Smooth muscle cell of the brain vasculature (primary cell): ENCODE results near the gene SLC22A23.

Experiments
- DNase-seq: peaks from one replicate; pipeline ENCODE4 v3.0.0-alpha.2; 2012; ENCODE audit warnings: low read depth, low spot score

The SLC22A23 gene

DNA sequence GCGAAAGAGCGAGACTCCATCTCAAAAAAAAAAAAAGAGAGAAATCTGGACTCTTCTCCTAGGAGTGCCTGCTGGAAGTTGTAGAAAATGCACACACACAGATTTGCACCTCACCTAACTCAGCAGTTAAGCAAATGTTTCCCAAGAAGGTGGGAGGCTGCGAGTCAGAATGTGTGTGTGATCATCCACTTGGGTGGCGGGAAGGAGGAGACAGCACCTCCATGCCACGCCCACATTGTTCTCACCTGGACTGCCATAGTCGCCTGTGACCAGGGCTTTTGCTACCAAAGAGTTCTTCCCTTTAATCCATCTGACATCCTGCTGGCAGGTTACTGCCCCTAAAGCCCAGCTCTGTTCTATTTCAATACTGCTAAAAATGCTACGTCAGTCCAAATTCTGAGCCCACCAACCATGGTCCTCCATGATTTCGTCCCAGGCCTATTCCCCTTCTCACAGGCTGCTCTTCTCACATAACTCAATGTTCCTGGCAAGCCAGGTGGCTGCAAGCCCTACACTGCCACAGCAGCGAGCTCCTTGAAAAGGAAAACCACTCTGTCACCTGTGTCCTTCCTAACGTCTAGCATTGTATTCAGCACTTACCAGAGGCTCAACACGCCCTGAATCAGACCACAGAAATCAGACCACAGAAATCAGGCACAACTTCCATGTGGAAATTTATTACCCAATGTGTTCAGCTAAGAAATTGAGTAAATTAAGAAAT lies 120.6 kb downstream of the SLC22A23 start:
- DNase-seq: no peak

DNA sequence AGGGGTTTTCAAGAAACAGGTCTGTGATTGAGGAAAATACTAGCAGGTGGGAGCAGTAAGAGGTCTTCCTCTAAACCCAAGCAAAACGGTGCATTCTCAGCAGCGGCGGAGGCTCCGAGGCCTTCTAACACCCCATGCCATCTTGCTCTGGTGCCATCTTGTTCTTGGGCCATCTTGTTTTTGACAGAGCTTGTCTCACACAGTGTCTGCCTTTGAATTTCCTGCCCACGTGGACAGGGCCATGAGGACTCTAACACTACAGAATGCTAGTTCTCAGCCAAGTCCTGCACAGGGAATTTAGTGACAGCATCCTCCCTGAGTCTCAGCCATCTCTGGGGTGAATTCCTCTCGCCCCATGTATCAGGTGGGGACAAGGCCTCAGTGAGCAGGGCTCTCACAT lies 121.7 kb downstream of the SLC22A23 start:
- no peak for DNase-seq

DNA sequence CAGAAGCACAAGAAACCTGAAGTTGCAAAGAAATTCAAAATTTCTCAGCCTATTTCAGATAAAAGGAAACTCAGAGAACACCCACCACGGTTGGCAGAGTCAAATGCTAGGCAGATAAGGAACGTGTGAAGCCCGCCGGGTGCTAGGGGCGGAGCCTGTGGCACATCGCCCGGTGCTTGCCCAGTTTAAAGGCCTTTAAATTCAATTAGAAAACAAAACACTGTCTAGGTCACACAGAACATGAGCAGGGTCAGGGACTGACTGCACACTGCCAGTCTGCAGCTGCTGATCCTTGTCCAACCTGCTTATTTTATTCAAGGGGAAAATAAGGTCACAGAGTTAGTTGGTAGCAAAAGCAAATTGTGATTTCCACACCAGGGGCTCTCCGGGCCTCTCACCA lies 122.3 kb downstream of the SLC22A23 start:
- no peak for DNase-seq

DNA sequence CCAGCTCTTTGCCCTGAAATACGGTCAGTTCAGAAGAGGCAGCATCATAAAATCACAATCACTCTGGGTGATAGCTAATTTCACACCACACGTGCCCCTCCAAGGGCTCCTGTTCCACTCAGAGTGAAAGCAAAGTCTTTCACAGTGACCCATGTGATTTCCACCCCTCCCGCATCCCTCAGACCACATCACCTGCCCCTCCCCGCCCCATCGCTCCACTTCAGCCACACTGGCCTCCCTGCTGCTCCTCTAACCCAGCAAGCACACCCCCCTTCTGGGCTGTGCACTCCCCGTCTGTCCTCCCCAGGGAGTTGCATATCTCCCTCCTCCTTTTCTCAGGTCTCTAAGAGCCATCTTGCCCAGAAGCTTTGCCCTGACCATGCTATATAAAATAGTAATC lies 123.6 kb downstream of the SLC22A23 start:
- no peak for DNase-seq

DNA sequence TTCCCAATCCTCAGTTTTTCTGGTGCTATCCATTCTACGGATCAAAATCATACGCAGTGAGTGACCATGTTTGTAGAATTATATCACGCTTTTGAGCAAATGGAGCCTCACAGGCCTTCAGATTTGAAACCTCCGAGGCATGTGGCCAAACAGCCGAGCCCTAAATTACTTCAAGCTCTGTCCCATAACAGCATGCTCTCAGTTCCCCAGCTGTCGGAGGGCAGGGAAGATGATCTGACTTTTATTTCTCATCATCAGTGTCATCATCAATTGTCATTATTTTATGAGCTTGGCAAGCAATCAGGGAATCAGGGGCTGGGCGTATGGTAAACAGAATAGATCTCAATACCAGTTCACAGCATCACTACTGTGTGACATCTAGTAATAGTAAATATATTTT lies 124.9 kb downstream of the SLC22A23 start:
- DNase-seq: no peak

DNA sequence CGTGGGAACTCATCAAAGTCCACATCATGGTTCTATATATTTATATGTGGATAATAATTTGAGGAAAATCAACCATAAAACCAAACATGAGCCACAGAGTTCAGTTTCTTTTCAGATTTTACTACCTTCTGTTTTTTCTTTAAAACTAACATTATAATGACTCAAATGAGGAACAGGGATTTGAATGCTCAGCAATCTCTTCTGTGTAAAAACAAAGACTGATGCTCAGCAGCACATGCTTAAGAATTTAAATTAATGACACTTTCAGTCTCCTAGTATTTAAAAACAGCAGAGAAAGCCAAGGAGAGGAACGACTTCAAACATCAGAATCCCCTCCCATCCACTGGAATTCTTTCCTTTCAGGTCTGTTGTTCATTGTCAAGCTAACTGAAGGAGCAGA lies 125.4 kb downstream of the SLC22A23 start:
- DNase-seq: no peak

DNA sequence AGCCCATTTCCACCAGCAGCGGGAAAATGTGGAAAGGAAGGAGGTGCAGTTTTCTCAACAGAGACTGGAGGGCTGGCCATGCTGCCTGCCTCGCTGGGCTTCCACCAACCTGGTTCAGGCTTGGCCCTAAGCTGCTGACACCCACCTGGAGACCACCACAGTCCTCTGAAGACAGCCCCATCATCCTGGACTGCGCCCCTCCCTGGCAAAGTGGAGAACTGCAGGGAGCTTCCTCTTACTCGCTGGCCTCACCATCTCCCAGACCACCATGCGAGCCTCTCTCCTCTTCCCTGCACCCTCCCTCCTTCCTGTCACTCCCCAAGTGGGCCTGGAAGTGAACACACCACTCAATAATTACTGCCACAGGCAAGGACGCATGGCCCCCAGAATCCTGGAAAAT lies 126.7 kb downstream of the SLC22A23 start:
- DNase-seq: no peak

DNA sequence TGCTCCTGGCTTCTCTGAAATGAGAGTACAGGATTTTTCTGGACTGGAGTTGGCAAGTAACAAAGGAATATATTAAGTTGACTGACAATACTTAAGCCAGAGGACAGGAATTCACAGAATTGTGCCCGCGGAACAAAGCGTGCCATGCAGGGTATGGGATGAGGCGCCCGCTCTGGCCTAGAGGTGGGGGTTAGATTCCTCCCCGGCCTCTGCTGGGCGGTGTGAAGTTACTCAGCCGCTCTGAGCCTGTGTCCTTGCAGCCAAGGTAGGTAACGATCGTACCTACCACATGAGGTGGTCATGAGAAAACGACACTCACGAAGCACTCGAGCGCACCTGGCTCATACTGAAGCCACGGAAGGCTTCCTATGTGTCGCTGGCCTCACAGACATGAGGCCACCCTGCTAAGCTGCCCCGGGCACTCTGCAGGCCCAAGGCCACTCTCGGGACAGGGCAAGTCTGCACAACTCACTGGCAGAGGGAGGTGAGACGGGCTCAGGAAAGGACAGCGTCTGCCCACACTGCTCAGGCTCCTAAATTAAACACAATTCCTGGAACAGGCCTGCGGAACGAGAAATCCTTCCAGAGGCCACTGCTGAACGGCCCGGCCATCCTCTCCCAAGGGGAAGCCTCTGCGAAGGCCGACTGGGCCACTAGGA lies 127.3 kb downstream of the SLC22A23 start:
- no peak for DNase-seq

DNA sequence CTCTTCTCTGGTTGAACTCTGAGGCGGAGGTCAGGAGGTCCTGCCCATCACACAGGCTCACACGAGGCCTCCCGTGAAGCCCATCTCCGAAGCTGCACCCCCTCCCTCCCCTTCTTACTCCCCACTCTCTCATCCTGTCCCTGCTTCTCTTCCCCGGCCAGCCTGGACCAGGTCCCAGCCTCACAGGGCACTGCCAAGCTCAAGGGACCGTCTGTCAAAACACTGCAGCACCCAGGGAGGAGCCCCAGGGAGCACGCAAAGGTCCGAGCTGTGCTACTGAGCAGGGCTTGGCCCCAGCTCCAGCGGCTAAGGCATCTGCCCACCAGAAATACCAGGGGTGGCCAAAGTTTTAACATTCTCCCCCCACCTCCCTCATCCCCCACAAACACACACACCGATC lies 128.1 kb downstream of the SLC22A23 start:
- DNase-seq: no peak

DNA sequence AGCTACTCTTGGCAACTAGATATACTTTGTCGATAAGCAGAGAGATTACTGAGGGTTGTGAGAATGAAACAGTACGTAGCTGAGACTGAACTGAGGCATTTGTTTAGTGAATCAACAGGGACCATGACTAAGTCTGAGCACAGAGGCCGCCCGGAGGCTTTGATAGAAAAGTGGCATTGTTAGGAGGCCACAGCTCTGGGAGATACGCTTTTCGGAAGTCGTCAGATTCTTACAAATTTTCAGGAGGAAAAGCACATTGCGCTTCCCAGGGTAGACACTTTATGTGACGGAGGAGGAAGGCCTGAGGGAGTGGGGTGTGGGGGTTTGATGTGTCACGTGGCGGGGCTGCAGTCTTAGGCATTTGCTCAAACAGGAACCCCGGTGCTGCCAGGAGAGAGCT lies 128.7 kb downstream of the SLC22A23 start:
- no peak for DNase-seq

DNA sequence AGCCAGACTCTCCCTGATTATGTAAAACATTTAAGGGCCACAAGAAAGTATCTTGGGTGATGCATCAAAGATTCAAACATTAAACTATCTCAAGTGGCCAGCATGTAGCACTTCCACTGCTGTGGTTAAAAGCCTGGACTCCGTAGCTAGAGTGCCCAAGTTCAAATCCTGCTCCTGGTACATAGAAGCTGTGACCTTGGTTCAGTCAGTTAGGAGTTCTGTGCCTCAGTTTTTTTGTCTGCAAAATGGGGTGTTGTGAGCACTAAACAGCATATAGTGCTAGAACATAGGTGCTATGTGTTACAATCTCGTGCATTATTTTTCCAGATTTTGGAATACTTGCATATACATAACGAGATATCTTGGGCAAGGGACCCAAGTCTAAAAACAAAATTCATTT lies 129.4 kb downstream of the SLC22A23 start:
- no peak for DNase-seq

DNA sequence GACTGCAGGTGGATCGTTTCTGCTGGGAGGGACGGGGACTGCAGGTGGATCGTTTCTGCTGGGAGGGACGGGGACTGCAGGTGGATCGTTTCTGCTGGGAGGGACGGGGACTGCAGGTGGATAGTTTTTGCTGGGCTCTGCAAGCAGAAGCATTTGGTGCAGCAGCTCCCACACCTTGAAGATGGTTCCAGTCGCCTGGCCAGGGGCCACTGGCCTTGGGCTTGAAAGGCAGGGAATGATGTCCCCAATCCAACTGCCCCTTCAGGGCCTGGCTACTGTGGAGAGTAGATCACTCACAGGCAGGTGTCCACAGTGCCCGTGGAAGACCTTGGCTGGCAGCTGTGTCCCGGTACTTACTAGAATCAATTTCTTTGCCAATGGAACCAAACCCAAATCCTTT lies 129.9 kb downstream of the SLC22A23 start:
- no peak for DNase-seq

DNA sequence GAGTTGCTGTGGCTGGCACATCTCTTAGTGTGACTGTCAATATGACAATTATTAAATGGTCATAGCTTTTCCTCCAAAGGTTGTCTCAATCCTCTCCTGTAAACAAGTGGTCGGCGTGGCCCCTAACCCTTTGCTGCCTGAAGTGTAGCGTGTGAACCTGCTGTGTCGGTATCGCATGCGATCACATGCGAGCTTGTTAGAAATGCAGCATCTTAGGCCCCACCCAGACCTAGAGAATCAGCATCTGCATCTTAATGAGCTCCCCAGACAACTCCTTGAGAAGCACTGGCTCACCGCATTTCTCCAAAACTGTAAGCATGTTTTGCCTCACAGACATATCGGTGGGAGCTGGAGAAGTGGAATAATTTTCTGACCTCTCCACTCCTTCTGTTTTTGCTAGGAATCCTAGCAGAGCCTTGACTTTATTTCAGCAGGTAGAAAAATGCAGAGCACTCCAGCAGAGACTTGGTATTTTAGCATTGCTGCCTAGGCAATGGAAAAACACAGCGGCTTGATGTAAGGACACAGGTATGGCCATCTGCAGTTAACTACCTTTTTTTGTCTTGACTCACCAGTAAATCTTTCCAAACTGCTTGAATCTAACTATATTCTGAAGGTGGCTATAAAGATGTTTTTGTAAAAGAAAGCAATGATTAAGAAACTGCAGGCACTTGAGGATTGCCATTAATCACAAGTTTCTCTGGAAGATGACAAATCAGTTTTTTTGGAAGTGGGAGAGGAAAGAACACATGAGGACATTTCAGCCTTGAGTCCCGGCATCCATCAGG lies 130.5 kb downstream of the SLC22A23 start:
- DNase-seq: no peak

DNA sequence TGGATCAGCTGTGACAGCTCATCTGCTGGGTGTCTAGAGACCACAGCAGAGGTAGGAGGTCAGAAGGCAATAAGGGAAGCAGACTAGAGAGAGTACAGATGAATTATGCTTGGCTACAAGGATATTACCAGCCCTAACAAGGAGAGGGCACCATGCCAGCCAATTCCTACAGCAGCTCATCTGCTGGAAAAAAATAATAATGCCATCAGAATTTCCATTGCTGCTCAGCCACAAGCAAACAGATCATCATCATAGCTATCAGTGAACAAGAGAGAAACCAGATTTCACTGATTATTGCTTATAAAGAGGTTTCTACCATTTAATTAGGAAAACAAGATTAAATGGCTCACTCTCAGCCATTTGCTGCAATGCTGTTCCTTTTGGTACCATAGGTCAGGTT lies 131.6 kb downstream of the SLC22A23 start:
- no peak for DNase-seq

DNA sequence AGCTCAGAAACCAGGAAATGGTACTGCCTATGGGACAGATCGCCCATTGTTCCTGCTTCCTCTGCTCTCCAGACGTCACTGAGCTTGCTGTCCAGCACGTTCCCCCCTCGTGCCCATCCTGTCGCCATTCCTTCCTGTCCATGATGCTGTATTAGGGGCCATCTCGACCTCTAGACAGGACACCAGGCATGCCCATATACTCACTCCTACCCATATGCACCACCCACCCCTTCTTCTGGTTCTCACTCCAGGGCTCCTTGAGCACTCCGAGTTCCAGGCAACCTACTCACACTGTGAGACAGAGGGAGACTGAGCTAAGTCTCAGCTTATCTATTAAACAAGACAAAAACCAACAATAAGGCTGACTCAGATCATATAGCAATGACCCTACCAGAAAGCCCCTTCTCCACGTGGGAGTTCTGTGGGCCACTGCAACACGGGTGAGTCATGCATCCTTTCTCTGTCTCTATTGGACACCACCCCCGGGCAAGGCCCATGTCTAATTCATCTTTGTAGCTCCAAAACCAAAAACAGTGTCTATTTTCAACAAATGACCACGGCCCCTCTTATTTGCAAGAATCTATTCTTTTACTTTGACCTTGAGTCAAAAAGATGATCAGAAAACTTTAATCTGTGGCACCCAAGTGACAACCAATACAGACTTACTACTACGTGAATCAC lies 132.4 kb downstream of the SLC22A23 start:
- DNase-seq: no peak

DNA sequence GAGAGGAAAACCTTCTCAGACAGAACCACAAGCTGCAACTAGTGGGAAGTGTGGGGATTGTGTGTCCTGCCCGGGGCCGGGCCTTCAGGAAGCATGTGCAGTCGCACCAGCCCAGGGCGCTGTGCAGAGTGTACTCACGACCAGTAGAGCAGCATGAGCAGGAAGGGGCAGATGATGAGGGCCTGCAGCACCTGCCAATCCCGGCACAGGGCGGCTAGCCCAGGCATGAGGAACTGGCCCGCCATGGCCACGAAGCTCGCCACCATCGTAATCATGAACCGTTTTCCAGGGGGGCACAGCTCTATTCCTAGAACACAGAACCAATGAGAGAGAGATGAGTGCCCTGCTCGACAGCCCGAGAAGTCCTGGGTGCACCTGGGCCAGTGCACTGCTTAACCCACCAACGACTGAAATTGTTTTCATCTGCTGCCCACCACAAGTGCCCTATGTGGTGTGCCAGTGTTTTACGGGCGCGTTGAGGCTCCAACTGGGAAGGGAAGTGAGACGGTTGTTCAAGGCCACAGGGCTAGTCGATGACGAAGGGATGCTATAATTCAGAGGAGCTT lies 133.1 kb downstream of the SLC22A23 start:
- DNase-seq: no peak

DNA sequence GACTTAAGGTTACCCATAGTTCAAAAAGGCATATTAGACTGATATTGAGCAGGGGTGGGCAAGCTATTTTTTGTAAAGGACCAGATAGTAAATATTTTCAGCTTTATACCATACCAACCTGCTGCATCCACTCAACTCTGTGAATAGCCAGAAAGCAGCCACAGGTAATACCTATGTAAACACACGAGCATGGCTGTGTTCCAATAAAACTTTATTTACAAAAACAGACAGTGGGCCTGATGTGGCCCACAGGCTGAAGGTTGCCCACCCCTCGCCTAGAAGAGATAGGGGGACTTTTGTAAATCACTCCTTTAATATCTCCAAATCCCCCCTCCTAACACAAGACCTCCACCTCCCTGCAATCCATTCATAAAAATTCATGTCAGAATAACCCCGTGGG lies 133.7 kb downstream of the SLC22A23 start:
- DNase-seq: no peak

DNA sequence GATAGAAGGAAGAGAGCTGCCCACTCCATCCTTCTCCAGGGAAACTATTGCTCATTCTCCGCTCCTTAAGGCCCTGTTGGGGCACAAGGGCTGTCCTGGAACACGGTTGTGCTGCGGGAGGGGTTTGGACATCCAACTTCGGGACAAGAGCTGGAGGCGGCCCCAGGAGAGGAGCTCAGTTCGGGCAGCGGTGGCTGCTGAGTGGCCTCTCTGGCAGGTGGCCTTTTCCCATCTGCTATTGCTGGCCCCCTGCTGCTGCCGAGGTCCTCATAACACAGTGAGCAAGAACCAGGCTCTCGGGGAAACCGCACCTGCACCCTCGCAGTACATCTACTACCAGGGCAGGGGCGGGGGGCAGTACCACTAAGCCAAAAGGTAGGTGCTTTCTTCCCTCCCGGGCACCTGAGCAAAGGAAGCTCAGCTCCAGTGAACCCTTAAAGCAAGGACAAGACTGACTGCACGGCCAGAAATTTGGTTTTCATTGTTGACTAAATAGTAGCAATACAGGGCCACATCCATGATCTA lies 134.4 kb downstream of the SLC22A23 start:
- no peak for DNase-seq

DNA sequence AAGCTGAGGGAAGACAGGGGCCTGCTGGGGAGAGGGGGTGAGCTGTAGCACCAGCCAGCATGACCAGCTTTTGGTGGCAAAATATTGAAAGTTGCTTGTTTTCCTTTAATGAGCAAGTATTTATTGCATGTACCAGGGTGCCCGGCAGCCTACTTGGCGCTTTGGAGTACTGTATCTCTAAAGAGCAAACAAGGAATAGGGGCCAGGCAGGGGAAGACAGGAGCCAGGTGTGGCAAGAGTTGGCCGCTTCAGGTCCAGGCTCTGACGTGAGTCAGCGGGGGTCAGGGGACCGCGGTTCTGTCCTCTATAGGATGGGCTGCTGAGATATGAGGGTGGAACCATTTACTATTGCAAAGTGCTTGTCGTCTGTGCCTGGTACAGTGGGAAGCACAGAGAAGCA lies 135.0 kb downstream of the SLC22A23 start:
- DNase-seq: no peak

DNA sequence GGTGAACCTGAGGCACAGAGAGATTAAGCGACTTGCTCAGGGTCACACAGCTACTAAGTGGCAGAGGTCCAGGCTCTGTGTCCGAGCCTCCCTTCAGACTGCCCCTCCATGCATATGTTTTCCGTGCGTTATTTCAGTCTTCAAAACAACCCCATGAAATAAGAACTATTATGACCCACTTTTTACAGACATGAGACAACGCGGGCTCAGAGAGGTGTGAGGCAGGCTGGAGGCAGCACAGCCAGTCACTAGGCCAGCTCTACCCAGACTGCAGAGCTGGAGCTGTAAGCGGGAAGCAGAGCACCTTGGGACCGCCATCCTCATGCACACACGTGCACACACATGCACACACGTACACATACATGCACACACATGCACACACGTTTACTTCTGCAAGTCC lies 135.8 kb downstream of the SLC22A23 start:
- DNase-seq: no peak

DNA sequence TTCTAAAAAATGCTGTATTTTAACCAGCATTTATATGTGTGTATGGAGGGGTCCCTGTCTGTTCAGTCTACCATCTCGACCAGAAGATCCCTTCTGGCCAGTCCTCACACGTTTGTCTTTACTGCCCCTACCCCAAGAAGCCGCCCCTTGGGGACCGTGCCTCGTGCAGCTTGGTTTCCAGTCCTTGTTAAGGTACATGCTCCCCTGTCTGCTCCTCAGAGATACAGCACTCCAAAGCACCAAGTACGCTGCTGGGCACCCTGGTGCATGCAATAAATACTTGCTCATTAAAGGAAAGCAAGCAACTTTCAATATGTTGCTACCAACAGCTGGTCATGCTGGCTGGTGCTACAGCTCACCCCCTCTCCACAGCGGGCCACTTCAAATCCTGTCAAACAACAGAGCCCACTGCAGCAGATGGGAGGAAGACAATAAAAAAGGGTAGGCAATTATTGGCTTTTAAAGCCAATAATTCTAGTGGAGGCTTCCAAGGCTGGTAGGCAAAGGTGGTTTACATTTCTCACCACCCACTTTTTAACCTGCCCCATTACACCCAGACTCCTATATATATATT lies 136.5 kb downstream of the SLC22A23 start:
- no peak for DNase-seq
